ENCODE results near the gene SEC14L1.
A peak's percentile ranks its signal among the peaks of the same experiment; 100 is the strongest.
"Not testable (repeated sequence)": the region's sequence is repeated elsewhere in the genome, so short reads cannot be mapped to it uniquely, and the experiment has no call there.

The SEC14L1 gene

DNA sequence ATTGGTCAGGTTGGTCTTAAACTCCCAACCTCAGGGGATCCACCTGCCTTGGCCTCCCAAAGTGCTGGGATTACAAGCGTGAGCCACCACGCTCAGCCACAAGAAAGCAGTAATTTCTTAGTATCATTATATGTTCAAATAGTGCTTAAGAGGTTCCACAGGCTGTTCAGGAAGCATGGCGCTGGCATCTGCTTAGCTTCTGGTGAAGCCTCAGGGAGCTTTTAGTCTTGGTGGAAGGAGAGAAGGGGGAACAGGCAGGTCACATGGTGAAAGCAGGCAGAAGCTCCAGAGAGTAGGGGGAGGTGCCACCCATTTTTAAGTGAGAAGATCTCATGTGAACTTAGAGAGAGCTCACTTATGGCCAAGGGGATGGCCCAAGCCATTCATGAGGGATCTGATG is 3.7 kb upstream of the SEC14L1 start:
- no peak for DNase-seq
- in situ Hi-C loops (cut with MboI; ENCODE audit: low pct_unique_long_range_greater_than_20kb, low sequenced_read_pairs) = no loop called here

GRCh38 chr17:77137886-77138285 is 2.9 kb upstream of the SEC14L1 start:
- DNase-seq = peak; percentile 23
- in situ Hi-C loops (cut with MboI; ENCODE audit: low pct_unique_long_range_greater_than_20kb, low sequenced_read_pairs) = not testable (repeated sequence)

GRCh38 chr17:77140166-77140877 is 447 bp upstream of the SEC14L1 start:
- in situ Hi-C loops (cut with MboI; ENCODE audit: low pct_unique_long_range_greater_than_20kb, low sequenced_read_pairs) = no loop called here
- DNase-seq = peak; percentile 100

- in situ Hi-C loops (cut with MboI; ENCODE audit: low pct_unique_long_range_greater_than_20kb, low sequenced_read_pairs) = no loop called here
- no peak for DNase-seq
Observed at GRCh38 chr17:77141846-77142449, 1.2 kb downstream of the SEC14L1 start.

DNA sequence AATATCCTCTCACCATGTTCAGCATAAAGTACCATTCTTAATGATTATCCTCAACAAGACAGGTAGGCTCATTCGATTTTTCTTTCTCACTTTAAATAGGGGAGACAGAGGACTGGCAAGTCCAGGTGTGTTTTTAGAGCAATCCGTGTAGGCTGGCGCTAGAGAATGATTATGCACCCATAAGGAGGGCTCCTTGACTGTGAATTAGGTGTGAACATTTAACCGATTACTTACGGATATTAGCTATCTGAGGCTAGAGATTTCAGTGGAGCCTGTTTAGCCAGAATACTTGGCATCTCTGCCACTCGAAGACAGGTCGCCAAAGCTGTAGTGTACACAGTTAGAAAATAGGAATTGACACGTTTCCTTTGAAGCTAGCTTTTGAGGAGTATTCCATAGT is 1.9 kb downstream of the SEC14L1 start:
- no peak for DNase-seq
- in situ Hi-C loops (cut with MboI; ENCODE audit: low pct_unique_long_range_greater_than_20kb, low sequenced_read_pairs) = no loop called here

- no peak for DNase-seq
- in situ Hi-C loops (cut with MboI; ENCODE audit: low pct_unique_long_range_greater_than_20kb, low sequenced_read_pairs) = no loop called here
Observed at GRCh38 chr17:77143306-77143705, 2.5 kb downstream of the SEC14L1 start.

GRCh38 chr17:77144227-77144626 is 3.5 kb downstream of the SEC14L1 start:
- in situ Hi-C loops (cut with MboI; ENCODE audit: low pct_unique_long_range_greater_than_20kb, low sequenced_read_pairs) = no loop called here

GRCh38 chr17:77145224-77145611 is 4.4 kb downstream of the SEC14L1 start:
- DNase-seq = no peak
- in situ Hi-C loops (cut with MboI; ENCODE audit: low pct_unique_long_range_greater_than_20kb, low sequenced_read_pairs) = no loop called here

More at GRCh38 chr17:77144227-77144626, 3.5 kb downstream of the SEC14L1 start:
- DNase-seq = no peak

DNA sequence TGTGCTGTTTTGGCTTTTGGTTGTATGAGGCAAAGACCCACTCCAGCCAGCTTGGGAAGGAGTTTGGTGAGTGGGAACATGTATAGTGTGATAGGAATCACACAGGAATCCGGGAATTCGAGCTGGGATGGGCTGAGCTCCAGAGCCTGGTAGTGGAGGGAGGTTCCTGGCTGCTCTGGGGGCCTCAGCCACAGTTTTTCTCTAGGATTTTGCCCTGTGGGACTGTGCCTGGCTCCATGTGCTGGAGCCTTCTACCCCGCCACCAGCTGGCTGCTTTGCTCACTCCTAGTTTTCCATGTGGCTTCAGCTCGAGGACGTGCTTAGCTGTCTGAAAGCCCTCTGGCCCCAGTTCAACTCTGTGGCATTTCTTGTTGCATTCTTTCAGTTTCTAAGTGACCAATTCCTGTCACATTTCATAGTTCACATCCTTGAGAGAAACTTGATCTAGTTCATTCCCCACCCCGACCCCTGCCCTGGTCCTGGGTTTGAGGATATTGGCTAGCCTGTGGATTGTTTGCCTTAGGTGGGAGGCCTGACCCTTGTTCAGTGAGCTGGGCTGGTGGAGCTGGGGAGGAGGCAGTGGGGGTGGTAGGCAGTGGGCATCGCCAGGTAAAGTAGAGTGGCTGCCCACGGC is 5.0 kb downstream of the SEC14L1 start:
- in situ Hi-C loops (cut with MboI; ENCODE audit: low pct_unique_long_range_greater_than_20kb, low sequenced_read_pairs) = no loop called here
- DNase-seq = no peak

DNA sequence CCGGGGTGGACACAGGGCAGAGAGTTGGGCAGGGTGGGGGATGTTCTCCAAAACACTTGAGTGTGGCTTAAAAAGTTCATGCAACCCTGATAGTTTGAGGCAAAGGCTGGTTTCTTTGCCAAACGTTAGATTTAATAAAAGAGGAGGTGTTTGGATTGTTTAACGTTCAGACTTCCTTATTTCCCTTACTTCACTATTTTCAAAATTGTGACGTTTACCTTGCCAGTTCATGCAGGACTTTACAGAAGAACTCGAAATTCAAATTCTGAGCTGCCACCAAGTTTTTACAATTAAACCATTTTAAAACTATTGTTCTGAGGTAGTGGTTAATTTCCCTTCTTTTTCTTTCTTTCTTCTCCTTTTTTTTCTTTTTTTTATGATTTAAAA is 5.5 kb downstream of the SEC14L1 start:
- in situ Hi-C loops (cut with MboI; ENCODE audit: low pct_unique_long_range_greater_than_20kb, low sequenced_read_pairs) = no loop called here

DNA sequence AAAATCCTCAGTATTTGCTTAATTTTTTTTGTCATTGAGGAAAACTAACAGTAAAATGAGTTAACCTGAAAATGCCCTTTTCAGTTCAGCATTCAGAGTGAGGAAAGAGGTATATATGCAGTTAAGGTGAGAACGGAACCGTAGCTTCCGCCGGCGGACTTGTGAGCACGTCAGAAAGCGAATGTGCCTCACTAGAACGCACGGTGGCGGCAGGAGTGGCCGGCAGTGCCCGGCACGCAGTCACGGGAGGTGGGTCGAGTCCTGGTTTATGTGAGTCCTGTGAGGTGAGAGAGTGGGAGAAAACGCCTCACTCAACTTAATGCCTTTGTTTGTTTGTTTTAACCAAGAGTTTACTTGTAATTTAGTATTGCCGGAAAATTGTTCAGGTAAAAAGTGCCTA is 6.1 kb downstream of the SEC14L1 start:
- in situ Hi-C loops (cut with MboI; ENCODE audit: low pct_unique_long_range_greater_than_20kb, low sequenced_read_pairs) = no loop called here
- no peak for DNase-seq

More for the DNA sequence above, 5.5 kb downstream of the SEC14L1 start:
- DNase-seq = no peak

DNA sequence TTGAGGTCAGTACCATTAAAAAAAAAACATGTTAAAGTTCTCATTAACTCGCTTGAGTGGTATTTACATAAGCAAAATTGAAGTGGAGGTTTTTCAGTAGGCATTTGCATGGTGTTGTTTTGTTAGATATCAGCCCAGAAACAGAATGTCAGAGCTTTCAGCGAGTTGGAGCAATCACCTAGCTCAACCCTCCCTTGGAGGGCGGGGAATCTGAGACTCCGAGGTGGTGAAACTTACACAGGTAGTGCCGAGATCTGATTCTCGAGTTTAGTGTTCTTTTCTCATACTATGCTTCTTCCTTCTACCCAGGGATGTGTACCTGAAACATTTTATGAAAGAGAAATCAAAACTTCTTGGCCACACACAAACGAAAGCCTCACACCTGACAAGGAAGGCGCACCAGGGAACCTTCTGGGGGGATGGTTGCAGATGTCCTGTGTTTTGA is 6.6 kb downstream of the SEC14L1 start:
- in situ Hi-C loops (cut with MboI; ENCODE audit: low pct_unique_long_range_greater_than_20kb, low sequenced_read_pairs) = no loop called here
- DNase-seq = no peak

DNA sequence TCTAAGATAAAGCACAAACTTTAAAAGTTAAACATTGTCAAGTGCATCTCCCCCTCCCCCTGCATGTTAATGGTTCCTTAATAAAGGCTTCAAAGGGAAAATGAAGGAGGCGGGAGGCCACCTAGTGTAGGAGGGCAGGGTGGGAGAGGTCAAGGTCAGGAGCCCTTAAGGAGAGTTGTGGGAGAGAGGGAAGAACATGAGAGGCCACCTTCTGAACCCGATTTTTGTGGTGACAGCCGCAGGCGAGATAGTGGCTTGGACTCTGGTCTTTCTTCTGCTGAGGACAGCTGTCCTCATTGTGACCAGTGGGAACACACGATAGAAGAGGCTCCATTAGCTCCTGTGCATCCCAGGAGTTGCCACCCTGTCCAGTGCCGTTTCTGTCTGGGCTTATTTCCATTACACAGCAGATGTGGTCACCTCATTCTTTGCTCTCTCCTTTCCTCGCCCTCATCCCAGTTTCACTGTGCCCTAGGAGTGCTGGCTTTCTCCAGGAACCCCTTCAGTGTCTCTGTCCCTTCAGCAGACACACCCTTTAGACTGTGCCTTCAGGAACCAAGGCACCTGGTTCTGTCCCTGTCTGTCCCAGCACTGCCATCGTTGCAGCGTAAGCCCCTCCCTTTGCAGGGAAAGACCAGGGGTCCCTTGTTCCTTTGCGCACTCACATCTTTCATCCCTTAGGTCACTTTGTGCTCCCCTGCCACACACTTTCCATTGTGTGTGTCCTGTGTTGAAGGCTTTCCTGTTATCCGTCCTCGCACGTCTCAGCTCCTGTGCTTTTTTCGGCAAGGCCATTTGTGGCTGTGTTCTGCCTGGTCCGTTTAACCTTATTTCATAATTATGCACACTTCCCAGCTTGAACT is 7.5 kb downstream of the SEC14L1 start:
- DNase-seq = no peak
- in situ Hi-C loops (cut with MboI; ENCODE audit: low pct_unique_long_range_greater_than_20kb, low sequenced_read_pairs) = no loop called here

DNA sequence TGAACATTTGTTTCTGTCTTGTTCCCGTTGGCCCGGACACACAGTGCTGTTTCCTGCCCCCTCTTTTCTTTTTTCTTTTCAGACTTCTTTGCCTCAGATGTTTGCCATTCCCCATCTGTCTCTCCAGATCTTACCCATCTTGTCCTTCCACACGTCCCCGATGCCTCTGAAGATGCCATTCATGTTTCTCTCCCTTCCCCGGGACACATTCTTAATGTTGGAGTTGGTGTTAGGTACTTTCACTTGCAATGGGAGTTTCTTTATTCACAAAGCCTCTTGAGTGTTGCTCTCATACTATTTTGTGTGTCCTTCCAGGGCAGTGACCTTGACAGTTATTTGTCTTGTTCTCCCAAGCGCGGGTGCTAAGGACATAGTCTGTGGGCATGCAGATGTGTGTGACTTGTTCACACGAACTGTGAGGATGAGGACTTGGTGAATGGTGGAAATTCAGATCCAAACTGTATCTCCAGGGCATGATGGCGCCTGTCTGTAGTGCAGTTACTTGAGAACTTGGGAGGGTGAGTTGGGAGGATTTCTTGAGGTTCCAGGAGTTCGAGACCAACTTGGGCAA is 8.3 kb downstream of the SEC14L1 start:
- DNase-seq = no peak
- in situ Hi-C loops (cut with MboI; ENCODE audit: low pct_unique_long_range_greater_than_20kb, low sequenced_read_pairs) = no loop called here

DNA sequence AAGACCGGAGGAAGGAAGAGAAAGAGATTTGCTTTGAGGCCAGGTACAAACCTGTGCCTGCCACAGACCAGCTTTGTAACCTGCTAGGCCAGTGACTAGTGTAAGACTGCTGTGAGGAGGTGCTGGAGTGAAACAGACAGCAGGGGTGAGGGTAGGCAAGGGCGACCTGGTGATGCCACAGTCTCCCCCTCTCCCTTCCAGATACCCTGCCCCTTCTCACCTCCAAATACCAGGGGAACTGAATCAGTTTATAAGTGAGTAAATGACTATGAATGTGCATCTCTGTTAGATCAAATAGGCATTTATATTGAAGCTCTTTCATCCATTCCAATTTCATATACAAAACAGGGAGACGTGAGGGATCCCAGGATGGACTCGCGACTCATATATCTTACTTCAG is 9.4 kb downstream of the SEC14L1 start:
- in situ Hi-C loops (cut with MboI; ENCODE audit: low pct_unique_long_range_greater_than_20kb, low sequenced_read_pairs) = no loop called here
- DNase-seq = no peak

GRCh38 chr17:77151186-77151585 is 10.4 kb downstream of the SEC14L1 start:
- in situ Hi-C loops (cut with MboI; ENCODE audit: low pct_unique_long_range_greater_than_20kb, low sequenced_read_pairs) = no loop called here
- no peak for DNase-seq

GRCh38 chr17:77152056-77152455 is 11.3 kb downstream of the SEC14L1 start:
- in situ Hi-C loops (cut with MboI; ENCODE audit: low pct_unique_long_range_greater_than_20kb, low sequenced_read_pairs); DNase-seq: not testable (repeated sequence)

DNA sequence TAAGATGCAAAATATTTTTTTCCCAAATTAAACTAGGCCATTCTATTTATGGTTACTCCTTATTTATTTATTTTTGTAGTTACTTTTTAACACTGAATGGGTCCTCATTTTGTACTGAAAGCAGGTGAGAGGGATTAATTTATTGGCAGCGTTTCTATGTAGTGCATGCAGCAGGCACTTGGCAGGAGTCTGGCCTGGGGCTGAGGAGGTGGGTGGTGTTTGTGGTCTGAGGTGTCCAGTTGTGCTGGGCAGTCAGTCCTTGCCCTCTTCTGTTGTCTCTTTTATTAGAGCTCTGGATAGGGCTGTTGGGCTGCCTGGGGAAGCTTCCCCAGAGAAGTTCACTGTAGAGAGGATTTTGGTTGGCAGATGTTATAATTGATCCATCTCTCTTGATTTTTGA is 12.7 kb downstream of the SEC14L1 start:
- DNase-seq = no peak
- in situ Hi-C loops (cut with MboI; ENCODE audit: low pct_unique_long_range_greater_than_20kb, low sequenced_read_pairs) = no loop called here

DNA sequence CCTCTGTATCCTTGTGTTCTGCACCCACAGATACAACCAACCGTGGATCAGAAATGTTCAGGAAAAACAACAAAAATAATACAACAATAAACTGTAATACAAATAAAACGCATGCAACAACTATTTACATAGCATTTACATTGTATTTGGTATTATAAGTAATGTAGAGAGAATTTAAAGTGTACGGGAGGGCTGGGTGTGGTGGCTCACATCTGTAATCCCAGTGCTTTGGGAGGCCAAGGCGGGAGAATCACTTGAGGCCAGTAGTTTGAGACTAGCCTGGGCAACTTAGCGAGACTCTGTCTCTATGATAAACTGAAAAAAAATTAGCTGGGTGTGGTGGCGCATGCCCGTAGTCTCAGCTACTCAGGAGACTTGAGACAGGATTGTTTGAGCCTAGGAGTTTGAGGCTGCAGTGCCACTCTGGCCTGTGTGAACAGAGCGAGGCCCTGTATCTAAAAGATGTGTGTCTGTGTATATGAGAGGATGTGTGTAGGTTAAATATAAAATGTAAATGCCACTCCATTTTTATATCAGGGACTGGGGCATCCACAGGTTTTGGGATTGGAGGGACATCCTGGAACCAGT is 13.3 kb downstream of the SEC14L1 start:
- in situ Hi-C loops (cut with MboI; ENCODE audit: low pct_unique_long_range_greater_than_20kb, low sequenced_read_pairs) = no loop called here
- DNase-seq = no peak
